GM23248 (cell line): ENCODE data around the gene ICE2.

ENCODE experiments used
- EZH2 ChIP-seq: fragments of 200-600 bp; sonication (generic); IDR thresholded peaks from 2 replicates; pipeline ENCODE4 v1.6.1; 2018; ENCODE audit warnings: antibody characterized with exemption, mild to moderate bottlenecking; ENCODE audit not compliant: insufficient read depth, poor library complexity, severe bottlenecking
- EZH2phosphoT487 ChIP-seq: fragments of 200-600 bp; sonication (generic); IDR thresholded peaks from 2 replicates; pipeline ENCODE4 v1.6.1; 2018; ENCODE audit warnings: antibody characterized with exemption, moderate library complexity, mild to moderate bottlenecking, low read depth; ENCODE audit not compliant: insufficient read depth

GRCh38 chr15:60379185-60379524 is 99.8 kb downstream of the ICE2 start:
- TF ChIP-seq EZH2 = no peak
- TF ChIP-seq EZH2phosphoT487 = no peak
